Upper lobe of right lung (tissue), 1 donor: Measurements from ENCODE around the gene BRICD5. TPM values are rescaled to one million over a fixed set of nuclear protein-coding genes. Genes with fewer than 3 reads are reported as not detected.

Experiments used
- ATAC-seq: fragments of 200-7000 bp; cut with Tn5 transposase; one replicate; pipeline ENCODE4 v1.9.1; 2020; ENCODE audit warnings: mild to moderate bottlenecking, moderate library complexity
- DNase-seq: peaks from one replicate; pipeline ENCODE4 v3.0.0-alpha.2; 2020
- H3K27ac ChIP-seq: fragments of 200-600 bp; one replicate; pipeline ENCODE4 v1.8.0; 2022
- H3K27me3 ChIP-seq: fragments of 200-600 bp; one replicate; pipeline ENCODE4 v1.8.0; 2022; ENCODE audit warnings: mild to moderate bottlenecking
- H3K36me3 ChIP-seq: fragments of 200-600 bp; one replicate; pipeline ENCODE4 v1.8.0; 2022
- H3K4me1 ChIP-seq: fragments of 200-600 bp; one replicate; pipeline ENCODE4 v1.8.0; 2022
- H3K4me3 ChIP-seq: fragments of 200-600 bp; one replicate; pipeline ENCODE4 v1.8.0; 2022; ENCODE audit warnings: mild to moderate bottlenecking
- H3K9me3 ChIP-seq: fragments of 200-600 bp; one replicate; pipeline ENCODE4 v1.8.0; 2022
- intact Hi-C: fragments of 100-400 bp; cut with DNase I; formaldehyde crosslinking; loops from one replicate; pipeline ENCODE4 v1.11.0; 2022
- total RNA-seq: library from RNA; stranded (reverse); fragmentation: NEBNext Ultra II Directional; extraction: Animal tissue kit (Norgen Biotek cat#: 25700); gene quantifications from one replicate; pipeline ENCODE4 v1.2.1, GENCODE V29; 2021
- TF ChIP-seq, protein P1 (sequence below): fragments of 200-600 bp; IDR thresholded peaks from one replicate; pipeline ENCODE4 v1.8.0; 2022; ENCODE audit warnings: antibody characterized with exemption
- donor health status: DM: no; HTN: yes; CAD: no; lungs with severe emphysema.

The BRICD5 gene
- total RNA-seq, 1 donor from 2014 or later = 7.5 TPM

DNA sequence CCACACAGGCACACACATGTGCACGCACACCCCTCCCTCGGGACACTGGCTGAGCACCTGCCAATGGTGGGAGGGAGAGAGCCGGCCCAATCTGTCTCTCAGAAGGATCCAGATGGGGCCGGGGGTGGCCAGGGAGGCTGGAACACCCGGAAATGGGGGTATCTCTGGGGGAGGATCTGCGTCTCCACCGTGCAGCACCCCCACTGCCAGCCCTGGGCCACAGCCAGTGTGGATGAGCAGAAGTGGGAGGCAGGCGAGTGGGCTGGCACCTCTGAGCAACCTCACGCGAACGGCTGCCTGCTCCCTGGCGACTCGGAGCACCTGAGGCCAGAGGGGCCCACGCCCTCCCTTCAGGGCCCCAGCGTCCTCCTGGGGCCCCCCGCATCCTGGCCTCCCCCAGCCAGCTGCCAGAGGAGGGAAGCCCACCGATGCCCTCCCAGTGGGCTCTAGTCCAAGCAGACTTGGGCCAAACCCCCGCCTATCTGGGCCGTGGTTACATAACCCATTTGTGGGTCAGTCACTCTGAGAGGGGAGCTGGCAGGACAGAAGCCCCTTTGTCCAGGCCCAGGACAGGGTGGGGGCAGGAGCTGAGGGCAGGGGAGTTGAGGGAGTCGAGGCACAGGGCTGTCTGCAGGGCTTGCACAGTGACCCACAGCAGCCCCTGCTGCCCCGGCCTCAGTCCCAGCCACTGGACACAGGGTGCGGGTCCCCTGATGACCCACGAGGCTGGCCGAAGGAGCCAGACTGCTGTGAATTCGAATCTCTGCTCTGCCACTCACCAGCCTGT lies 19.8 kb downstream of the BRICD5 start:
- Histone ChIP-seq H3K36me3 (no peaks in the 10 kb centered on the region), H3K4me1 (peaks cover 10% of the 10 kb centered on the region), H3K27ac (no peak overlapping the region), H3K9me3 (no peaks in the 10 kb centered on the region), H3K4me3 (no peak overlapping the region), H3K27me3 (peaks cover 22% of the 10 kb centered on the region)
- TF ChIP-seq, protein P1, sequence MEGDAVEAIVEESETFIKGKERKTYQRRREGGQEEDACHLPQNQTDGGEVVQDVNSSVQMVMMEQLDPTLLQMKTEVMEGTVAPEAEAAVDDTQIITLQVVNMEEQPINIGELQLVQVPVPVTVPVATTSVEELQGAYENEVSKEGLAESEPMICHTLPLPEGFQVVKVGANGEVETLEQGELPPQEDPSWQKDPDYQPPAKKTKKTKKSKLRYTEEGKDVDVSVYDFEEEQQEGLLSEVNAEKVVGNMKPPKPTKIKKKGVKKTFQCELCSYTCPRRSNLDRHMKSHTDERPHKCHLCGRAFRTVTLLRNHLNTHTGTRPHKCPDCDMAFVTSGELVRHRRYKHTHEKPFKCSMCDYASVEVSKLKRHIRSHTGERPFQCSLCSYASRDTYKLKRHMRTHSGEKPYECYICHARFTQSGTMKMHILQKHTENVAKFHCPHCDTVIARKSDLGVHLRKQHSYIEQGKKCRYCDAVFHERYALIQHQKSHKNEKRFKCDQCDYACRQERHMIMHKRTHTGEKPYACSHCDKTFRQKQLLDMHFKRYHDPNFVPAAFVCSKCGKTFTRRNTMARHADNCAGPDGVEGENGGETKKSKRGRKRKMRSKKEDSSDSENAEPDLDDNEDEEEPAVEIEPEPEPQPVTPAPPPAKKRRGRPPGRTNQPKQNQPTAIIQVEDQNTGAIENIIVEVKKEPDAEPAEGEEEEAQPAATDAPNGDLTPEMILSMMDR = no peak
- intact Hi-C loops = no loop called here
- ATAC-seq = no peak
- no peak for DNase-seq

DNA sequence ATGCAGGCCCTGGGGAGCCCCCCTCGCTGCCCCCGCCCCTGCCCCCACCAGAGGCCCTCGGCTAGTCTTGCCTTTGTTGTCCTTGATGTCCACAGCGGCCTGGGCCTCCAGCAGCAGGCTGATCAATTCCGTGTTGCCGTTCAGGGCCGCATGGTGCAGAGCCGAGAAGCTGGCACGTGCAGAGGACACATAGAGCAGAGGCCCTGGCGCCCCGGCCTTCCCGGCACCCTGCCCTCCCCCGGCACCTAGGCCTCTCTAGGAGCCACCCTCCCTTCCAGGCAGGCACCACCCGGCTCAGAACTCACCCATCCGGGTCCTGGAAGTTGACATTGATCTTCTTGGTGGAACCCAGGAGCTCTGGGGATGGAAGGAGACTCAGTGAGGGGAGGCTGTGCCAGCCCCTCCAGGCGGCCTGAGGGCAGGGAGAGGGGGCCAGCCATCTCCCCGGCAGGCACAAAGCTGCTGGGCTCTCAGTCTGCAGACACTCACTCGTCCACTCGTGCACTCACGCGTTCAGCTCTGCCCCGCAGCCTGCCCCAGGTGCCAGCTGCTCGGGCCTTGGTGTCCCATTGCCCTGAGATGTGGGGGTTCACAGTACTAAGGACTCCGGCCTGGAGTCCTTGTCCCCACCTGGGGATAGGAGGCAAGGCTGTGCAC lies 20.5 kb downstream of the BRICD5 start:
- H3K9me3 ChIP-seq = no peaks in the 10 kb centered on the region
- H3K27ac ChIP-seq = no peak overlapping the region
- DNase-seq (no peak), ATAC-seq (no peak)
- intact Hi-C loops = no loop called here
- no peak overlapping the region for H3K4me3 ChIP-seq
- peaks cover 2% of the 10 kb centered on the region for H3K4me1 ChIP-seq
- H3K36me3 ChIP-seq = no peaks in the 10 kb centered on the region
- H3K27me3 ChIP-seq = peaks cover 15% of the 10 kb centered on the region
- TF ChIP-seq, protein P1 = no peak

DNA sequence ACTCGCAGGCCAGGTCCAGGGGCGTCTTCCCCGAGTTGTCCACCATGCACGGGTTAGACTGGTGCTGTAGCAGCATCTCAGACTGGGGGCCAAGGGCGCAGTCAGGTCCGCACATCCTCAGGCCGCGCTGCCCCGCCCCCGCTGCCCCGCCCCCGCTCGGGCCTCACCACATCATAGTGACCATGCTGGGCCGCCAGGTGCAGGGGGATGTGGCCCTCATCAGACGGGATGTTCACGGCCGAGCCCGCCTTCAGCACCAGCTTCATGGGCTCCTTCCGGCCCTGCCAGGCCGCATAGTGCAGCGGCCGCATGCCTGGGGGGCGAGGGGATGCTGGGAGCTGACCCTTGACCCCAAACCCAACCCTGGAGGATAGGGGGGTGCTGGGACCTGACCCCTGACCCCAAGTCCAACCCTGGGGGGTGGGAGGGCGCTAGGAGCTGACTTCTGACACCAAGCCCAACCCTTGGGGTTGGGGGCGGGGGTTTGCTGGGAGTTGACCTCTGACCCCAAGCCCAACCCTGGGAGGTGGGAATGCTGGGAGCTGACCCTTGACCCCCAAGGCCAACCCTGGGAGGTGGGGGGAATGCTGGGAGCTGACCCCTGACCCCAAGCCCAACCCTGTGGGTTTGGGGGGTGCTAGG lies 21.3 kb downstream of the BRICD5 start:
- TF ChIP-seq, protein P1 = no peak
- Histone ChIP-seq H3K36me3 (no peaks in the 10 kb centered on the region), H3K4me3 (no peak overlapping the region), H3K9me3 (no peaks in the 10 kb centered on the region), H3K4me1 (no peaks in the 10 kb centered on the region), H3K27me3 (peaks cover 8% of the 10 kb centered on the region), H3K27ac (no peak overlapping the region)
- intact Hi-C loops = no loop called here
- no peak for DNase-seq
- no peak for ATAC-seq

DNA sequence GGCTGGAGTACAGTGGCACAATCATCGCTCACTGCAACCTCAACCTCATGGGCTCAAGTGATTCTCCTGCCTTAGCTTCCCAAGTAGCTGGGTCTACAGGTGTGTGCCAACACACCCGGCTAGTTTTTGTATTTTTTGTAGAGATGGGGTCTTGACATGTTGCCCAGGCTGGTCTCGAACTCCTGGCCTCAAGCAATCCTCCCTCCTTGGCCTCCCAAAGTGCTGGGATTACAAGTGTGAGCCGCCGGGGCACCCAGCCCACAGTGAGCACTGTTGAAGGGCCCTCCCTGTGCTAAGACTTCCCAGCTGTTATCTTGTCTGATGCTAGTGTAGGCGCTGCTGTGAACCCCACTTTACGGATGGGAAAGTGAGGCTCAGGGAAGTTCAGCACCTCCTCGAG lies 22.3 kb downstream of the BRICD5 start:
- no peaks in the 10 kb centered on the region for H3K9me3 ChIP-seq
- H3K27ac ChIP-seq = no peak overlapping the region
- H3K27me3 ChIP-seq = no peaks in the 10 kb centered on the region
- no peaks in the 10 kb centered on the region for H3K36me3 ChIP-seq
- H3K4me3 ChIP-seq = no peak overlapping the region
- intact Hi-C loops = no loop called here
- DNase-seq (no peak), ATAC-seq (no peak)
- TF ChIP-seq, protein P1 = no peak
- no peaks in the 10 kb centered on the region for H3K4me1 ChIP-seq

DNA sequence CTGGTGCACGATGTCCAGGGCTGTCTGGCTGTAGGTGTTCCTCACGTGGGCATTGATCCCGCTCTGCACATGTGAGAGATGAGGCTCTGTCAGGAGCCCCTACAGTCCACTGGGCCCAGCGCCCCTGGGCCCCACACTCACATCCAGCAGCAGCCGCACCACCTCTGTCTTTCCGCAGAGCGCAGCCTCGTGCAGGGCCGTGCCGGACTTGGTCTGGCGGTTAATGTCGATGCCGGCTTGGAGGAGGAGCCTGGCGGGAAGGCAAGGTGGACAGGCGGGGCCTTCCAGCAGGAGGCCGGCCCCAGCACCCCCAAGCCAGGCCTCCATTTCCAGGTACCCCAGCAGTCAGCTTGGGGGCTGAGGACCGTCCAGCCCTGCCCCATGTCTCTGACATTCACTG lies 23.5 kb downstream of the BRICD5 start:
- intact Hi-C loops = no loop called here
- DNase-seq (no peak), ATAC-seq (no peak)
- H3K27ac ChIP-seq = no peak overlapping the region
- H3K4me1 ChIP-seq = no peaks in the 10 kb centered on the region
- H3K36me3 ChIP-seq = no peaks in the 10 kb centered on the region
- no peak overlapping the region for H3K4me3 ChIP-seq
- no peaks in the 10 kb centered on the region for H3K27me3 ChIP-seq
- TF ChIP-seq, protein P1 = no peak
- no peaks in the 10 kb centered on the region for H3K9me3 ChIP-seq
